ENCODE data around the gene GATA2.

DNA sequence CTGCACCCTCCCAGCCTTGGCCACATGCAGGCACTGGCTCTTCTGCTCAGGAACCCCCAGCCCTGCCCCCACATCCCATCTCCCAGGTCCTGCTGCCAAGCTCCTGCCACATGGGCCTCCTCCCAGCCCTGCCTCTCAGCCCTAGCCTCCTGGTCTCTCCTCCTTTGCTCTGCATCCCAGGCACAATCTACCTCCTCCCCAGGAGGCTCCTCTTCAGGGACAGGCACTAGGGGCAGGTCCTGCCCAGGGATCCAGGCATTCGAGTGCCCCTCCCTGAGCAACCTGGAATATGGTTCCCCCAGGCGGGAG, 38.7 kb downstream of the GATA2 start:
- TF ChIP-seq POLR2A (IDR thresholded peaks at IDR 0.05) (no peak), EP300 (IDR thresholded peaks at IDR 0.05) (no peak)
- TF ChIP-seq, protein P1, sequence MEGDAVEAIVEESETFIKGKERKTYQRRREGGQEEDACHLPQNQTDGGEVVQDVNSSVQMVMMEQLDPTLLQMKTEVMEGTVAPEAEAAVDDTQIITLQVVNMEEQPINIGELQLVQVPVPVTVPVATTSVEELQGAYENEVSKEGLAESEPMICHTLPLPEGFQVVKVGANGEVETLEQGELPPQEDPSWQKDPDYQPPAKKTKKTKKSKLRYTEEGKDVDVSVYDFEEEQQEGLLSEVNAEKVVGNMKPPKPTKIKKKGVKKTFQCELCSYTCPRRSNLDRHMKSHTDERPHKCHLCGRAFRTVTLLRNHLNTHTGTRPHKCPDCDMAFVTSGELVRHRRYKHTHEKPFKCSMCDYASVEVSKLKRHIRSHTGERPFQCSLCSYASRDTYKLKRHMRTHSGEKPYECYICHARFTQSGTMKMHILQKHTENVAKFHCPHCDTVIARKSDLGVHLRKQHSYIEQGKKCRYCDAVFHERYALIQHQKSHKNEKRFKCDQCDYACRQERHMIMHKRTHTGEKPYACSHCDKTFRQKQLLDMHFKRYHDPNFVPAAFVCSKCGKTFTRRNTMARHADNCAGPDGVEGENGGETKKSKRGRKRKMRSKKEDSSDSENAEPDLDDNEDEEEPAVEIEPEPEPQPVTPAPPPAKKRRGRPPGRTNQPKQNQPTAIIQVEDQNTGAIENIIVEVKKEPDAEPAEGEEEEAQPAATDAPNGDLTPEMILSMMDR (IDR thresholded peaks at IDR 0.05), result no peak
